Breast epithelium (tissue), 4 donors: ENCODE data around the gene RHCG. TPM values are rescaled to one million over a fixed set of nuclear protein-coding genes. Genes with fewer than 3 reads are reported as not detected.

ENCODE experiments used
- DNase-seq, 2 donors: peaks; one replicate each; pipeline ENCODE4 v3.0.0-alpha.2; 2019; ENCODE audit warnings: low spot score in 2 of 2
- H3K27ac ChIP-seq, 2 donors: fragments of 200-600 bp; sonication (generic) in 1 of 2; one replicate each; pipeline ENCODE4 v1.5.1; 2016 to 2019; ENCODE audit warnings: mild to moderate bottlenecking in 1 of 2
- H3K27me3 ChIP-seq, 2 donors: fragments of 200-600 bp; sonication (generic) in 1 of 2; one replicate each; pipeline versions ENCODE4 v1.5.1 to v1.6.0; 2017 to 2019; ENCODE audit warnings: control low read depth in 1 of 2, mild to moderate bottlenecking in 1 of 2
- H3K36me3 ChIP-seq: fragments of 200-600 bp; one replicate; pipeline ENCODE4 v1.5.1; 2019
- H3K4me1 ChIP-seq, 2 donors: fragments of 200-600 bp; sonication (generic); one replicate each; pipeline ENCODE4 v1.5.1; 2016 to 2019; ENCODE audit warnings: control low read depth in 1 of 2
- H3K4me3 ChIP-seq, 3 donors: fragments of 200-600 bp; sonication (generic); 1 replicate in 2 of 3; 2 replicates in 1 of 3; pipeline ENCODE4 v1.5.1; 2016 to 2019; ENCODE audit warnings: mild to moderate bottlenecking in 3 of 3, moderate library complexity in 2 of 3
- H3K9me3 ChIP-seq, 2 donors: fragments of 200-600 bp; sonication (generic) in 1 of 2; one replicate each; pipeline ENCODE4 v1.5.1; 2016 to 2019; ENCODE audit warnings: control low read depth in 1 of 2
- POLR2A ChIP-seq: fragments of 450-650 bp; IDR thresholded peaks from one replicate; pipeline ENCODE4 v1.6.1; 2016; ENCODE audit warnings: antibody characterized with exemption, mild to moderate bottlenecking, moderate library complexity
- POLR2AphosphoS5 ChIP-seq, 3 donors: sonication (generic); formaldehyde crosslinking; IDR thresholded peaks; one replicate each; pipeline ENCODE4 v1.6.1; 2017; ENCODE audit warnings: antibody characterized with exemption in 3 of 3
- intact Hi-C: fragments of 100-400 bp; cut with DNase I; formaldehyde crosslinking; loops from one replicate; pipeline ENCODE4 v1.15.1; 2023; ENCODE audit warnings: low total_unique reads
- total RNA-seq, 3 donors: library from RNA; depleted of rRNA; stranded (reverse); fragments of >200 nt; gene quantifications; one replicate each; pipeline ENCODE4 v1.1.0, GENCODE V29; 2016
- TF ChIP-seq, protein P1 (sequence below), 3 donors: fragments of 450-650 bp; IDR thresholded peaks; one replicate each; pipeline ENCODE4 v1.5.1; 2016 to 2017; ENCODE audit warnings: antibody characterized with exemption in 3 of 3, mild to moderate bottlenecking in 3 of 3, moderate library complexity in 3 of 3

RHCG gene
- total RNA-seq, 3 donors from 2014 or later, result 0.16 to 1.5 (median 0.66) TPM

DNA sequence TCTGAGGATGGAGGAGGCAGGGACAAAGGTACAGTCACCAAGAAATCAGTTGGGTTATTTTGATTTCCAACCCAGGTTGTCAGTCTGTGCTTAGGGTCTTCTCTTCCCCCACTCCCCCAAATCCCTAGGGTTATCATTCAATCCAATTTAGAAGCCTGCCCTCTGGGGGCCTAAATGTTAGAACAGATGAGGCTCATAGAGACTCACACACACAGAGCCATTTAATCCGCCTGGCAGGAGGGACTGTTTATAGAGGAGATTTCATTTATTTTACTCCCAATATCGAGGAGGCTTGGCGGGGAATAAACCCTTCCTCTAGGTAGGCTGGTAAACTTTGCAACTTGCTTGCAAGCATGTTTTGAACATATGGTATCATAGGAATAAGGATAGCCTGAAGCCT is 52.8 kb downstream of the RHCG start:
- DNase-seq, result no peak
- peaks cover 0 to 8% of the 10 kb centered on the region in 2 donors for H3K27me3 ChIP-seq
- no peak overlapping the region for H3K27ac ChIP-seq
- no peaks in the 10 kb centered on the region for H3K9me3 ChIP-seq
- no peaks in the 10 kb centered on the region for H3K4me1 ChIP-seq
- intact Hi-C loops, result no loop called here
- no peaks in the 10 kb centered on the region for H3K36me3 ChIP-seq
- H3K4me3 ChIP-seq, result no peak overlapping the region
- TF ChIP-seq POLR2AphosphoS5 (IDR thresholded peaks at IDR 0.05) (no peak), POLR2A (no peak)
- TF ChIP-seq, protein P1, sequence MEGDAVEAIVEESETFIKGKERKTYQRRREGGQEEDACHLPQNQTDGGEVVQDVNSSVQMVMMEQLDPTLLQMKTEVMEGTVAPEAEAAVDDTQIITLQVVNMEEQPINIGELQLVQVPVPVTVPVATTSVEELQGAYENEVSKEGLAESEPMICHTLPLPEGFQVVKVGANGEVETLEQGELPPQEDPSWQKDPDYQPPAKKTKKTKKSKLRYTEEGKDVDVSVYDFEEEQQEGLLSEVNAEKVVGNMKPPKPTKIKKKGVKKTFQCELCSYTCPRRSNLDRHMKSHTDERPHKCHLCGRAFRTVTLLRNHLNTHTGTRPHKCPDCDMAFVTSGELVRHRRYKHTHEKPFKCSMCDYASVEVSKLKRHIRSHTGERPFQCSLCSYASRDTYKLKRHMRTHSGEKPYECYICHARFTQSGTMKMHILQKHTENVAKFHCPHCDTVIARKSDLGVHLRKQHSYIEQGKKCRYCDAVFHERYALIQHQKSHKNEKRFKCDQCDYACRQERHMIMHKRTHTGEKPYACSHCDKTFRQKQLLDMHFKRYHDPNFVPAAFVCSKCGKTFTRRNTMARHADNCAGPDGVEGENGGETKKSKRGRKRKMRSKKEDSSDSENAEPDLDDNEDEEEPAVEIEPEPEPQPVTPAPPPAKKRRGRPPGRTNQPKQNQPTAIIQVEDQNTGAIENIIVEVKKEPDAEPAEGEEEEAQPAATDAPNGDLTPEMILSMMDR (IDR thresholded peaks at IDR 0.05), result no peak

DNA sequence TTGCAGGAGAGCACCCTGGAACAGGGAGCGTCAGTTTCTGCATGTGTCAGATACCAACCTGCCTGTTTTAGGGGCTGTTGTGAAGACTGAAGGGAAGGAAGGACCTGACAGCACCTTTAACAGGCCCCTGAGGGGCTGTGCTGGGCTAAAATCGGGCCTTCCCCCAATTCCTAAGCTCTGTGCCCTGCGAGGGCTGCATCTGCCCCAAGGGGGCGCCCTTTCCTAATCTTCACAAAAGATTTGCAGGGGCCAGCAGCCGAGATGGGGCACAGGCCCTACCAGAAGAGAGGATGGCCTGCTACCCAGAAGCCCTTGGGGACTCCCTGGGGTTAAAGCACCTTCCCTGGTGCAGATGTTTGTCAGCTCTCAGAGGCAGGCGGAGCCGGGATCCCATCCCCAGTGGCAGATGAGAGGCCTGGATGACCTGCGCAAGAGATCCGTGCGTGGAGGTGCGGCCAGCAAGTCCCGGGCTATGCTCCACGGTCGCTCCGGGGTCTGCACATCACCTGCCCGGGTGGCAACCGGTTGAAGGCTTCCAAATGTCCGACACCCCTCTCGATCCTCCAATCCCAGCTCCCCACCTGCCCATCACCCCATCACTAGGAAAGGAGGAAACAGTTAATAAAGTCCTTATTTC is 53.6 kb downstream of the RHCG start:
- intact Hi-C loops, result no loop called here
- no peak for DNase-seq
- Histone ChIP-seq H3K4me3 (no peak overlapping the region), H3K27me3 (peaks cover 0 to 5% of the 10 kb centered on the region in 2 donors), H3K36me3 (no peaks in the 10 kb centered on the region), H3K4me1 (no peaks in the 10 kb centered on the region), H3K9me3 (no peaks in the 10 kb centered on the region), H3K27ac (no peak overlapping the region)
- TF ChIP-seq POLR2AphosphoS5 (IDR thresholded peaks at IDR 0.05), result no peak
- TF ChIP-seq, protein P1 (IDR thresholded peaks at IDR 0.05), result peak in 2 of 3 donors; percentile 13 to 29
- TF ChIP-seq POLR2A, result no peak

DNA sequence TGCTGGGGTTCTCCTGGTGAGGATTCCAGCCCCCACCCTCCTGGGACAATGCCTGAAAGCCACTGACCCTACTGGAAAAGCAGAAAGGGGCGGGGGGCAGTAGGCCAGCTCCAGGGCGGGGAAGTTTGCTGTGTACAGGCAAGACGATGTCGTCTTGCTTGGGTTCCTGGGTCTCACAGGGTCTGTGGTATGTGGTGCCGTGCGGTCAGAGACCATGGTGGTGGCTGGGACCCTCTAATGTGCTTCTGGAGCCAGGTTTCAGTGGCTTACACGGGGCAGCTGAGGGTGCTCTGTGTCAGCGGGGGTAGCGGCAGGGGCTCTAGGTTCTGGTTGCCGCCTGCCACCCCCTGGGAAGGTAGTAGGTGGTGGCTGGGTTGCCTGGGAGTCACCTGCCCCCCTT is 54.2 kb downstream of the RHCG start:
- H3K4me1 ChIP-seq, result no peaks in the 10 kb centered on the region
- H3K4me3 ChIP-seq, result no peak overlapping the region
- H3K27me3 ChIP-seq, result no peaks in the 10 kb centered on the region
- TF ChIP-seq POLR2AphosphoS5 (IDR thresholded peaks at IDR 0.05) (no peak), POLR2A (no peak)
- TF ChIP-seq, protein P1 (IDR thresholded peaks at IDR 0.05), result no peak
- DNase-seq, result no peak
- intact Hi-C loops, result no loop called here
- H3K27ac ChIP-seq, result no peak overlapping the region
- H3K9me3 ChIP-seq, result no peaks in the 10 kb centered on the region
- no peaks in the 10 kb centered on the region for H3K36me3 ChIP-seq

DNA sequence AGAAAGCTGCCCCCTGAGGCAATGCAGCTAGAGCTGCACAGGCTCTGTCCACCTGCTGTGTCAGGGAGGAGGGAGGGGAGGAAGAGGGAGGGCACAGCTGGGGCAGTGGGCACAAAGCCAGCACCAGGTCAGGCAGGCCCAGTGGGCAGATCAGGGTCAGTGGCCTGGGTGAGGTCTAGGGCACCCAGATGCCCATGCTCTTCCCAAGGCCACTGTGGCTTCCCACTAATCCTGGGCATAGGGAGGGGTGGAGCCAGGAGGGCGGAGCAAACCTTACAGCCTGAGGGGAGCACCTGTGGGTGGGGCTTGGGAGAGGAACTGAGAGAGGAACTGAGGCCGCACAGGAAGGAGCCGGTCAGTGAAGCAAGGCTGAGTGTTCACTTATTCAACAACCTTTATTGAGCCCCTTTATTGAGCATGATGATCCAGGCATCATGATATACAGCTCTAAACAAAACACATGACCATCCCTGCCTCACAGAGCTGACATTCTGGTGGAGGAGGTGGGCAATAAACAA is 55.0 kb downstream of the RHCG start:
- H3K27me3 ChIP-seq, result peaks cover 0 to 5% of the 10 kb centered on the region in 2 donors

DNA sequence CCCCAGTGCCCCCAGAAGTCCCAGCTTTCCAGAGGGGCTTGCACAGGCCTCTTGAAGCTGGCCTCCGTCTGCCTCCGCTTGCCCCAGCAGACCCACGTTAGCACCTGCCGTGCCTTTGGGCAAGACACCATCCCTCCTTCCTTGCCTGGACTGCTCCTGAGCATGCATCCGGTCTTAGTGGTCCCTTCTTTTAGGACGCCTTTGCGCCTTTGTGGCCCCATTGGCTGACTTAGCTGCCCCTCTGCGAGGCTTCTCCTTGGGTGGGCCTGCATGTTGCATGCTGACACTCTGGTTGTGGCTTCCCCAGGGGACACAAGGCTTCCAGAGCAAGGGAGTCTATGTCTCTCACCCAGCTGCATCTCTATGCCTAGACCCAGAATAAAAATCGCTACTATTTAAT is 56.6 kb downstream of the RHCG start:
- TF ChIP-seq POLR2A (no peak), POLR2AphosphoS5 (IDR thresholded peaks at IDR 0.05) (no peak)
- TF ChIP-seq, protein P1 (IDR thresholded peaks at IDR 0.05), result no peak
- intact Hi-C loops, result no loop called here
- DNase-seq, result no peak

More for the DNA sequence above, 55.0 kb downstream of the RHCG start:
- TF ChIP-seq, protein P1 (IDR thresholded peaks at IDR 0.05), result no peak
- TF ChIP-seq POLR2AphosphoS5 (IDR thresholded peaks at IDR 0.05) (no peak), POLR2A (no peak)
- Histone ChIP-seq H3K9me3 (no peaks in the 10 kb centered on the region), H3K36me3 (no peaks in the 10 kb centered on the region), H3K4me1 (no peaks in the 10 kb centered on the region), H3K4me3 (no peak overlapping the region), H3K27ac (no peak overlapping the region)
- intact Hi-C loops, result no loop called here
- no peak for DNase-seq

More for the DNA sequence above, 56.6 kb downstream of the RHCG start:
- Histone ChIP-seq H3K4me3 (no peak overlapping the region), H3K4me1 (no peaks in the 10 kb centered on the region), H3K27me3 (peaks cover 0 to 17% of the 10 kb centered on the region in 2 donors), H3K9me3 (no peaks in the 10 kb centered on the region), H3K36me3 (no peaks in the 10 kb centered on the region), H3K27ac (no peak overlapping the region)
